Uterus (tissue), 2 donors: ENCODE measurements around the gene SEMA4G.

Experiments
- POLR2A ChIP-seq, 2 donors: fragments of 450-650 bp; IDR thresholded peaks; one replicate each; pipeline ENCODE4 v1.6.1; 2016; ENCODE audit warnings: antibody characterized with exemption in 2 of 2, mild to moderate bottlenecking in 1 of 2, moderate library complexity in 1 of 2
- TF ChIP-seq, protein P1 (sequence below), 4 experiments: fragments of 200-600 bp in 2 of 4; fragments of 450-650 bp in 2 of 4; sonication (generic) in 2 of 4; IDR thresholded peaks; one replicate each; pipeline ENCODE4 v1.5.1; 2016 to 2019; ENCODE audit warnings: antibody characterized with exemption in 4 of 4, mild to moderate bottlenecking in 2 of 4, moderate library complexity in 1 of 4

DNA sequence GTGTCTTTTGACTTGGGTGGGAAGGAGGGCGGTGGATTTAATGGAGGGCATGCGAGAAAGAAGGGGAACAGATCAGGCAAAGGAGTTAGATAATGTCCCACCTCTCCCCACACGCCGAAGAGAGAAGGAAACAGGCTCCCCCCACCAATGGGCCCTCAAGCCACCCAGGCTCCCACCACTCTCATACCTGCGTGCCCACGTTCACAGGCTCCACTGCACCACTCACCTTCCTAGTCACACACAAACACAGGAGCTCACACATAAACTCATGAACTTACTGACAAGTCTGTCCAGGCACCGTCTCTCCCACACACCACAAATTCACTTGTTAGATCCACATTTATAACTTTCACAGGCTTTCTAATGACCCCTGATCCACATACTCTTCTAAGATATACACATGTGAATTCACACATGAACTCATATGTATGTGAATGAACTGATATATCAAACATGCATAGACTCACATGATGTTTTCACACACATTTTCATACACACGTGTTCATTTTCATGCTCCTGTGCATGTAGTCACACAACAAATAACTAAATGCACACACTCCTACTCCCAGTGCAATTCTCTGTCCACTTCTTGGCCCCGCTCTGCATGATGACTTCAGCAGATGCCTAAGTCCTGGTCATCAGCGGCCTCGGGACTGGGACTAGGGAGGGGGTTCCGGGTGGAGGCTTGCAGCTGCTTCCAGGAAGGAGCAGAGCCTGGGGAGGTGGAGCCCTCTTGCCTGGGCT is 31.8 kb downstream of the SEMA4G start:
- TF ChIP-seq, protein P1, sequence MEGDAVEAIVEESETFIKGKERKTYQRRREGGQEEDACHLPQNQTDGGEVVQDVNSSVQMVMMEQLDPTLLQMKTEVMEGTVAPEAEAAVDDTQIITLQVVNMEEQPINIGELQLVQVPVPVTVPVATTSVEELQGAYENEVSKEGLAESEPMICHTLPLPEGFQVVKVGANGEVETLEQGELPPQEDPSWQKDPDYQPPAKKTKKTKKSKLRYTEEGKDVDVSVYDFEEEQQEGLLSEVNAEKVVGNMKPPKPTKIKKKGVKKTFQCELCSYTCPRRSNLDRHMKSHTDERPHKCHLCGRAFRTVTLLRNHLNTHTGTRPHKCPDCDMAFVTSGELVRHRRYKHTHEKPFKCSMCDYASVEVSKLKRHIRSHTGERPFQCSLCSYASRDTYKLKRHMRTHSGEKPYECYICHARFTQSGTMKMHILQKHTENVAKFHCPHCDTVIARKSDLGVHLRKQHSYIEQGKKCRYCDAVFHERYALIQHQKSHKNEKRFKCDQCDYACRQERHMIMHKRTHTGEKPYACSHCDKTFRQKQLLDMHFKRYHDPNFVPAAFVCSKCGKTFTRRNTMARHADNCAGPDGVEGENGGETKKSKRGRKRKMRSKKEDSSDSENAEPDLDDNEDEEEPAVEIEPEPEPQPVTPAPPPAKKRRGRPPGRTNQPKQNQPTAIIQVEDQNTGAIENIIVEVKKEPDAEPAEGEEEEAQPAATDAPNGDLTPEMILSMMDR (IDR thresholded peaks at IDR 0.05) = peak in 2 of 4 experiments; percentile 8 to 16
- TF ChIP-seq POLR2A (IDR thresholded peaks at IDR 0.05) = peak; percentile 80 to 89
